Esophagus squamous epithelium (tissue), 4 donors: ENCODE data around the gene LILRA5.

ENCODE experiments used
- CTCF ChIP-seq, 6 experiments: fragments of 450-650 bp in 4 of 6; fragments of 200-600 bp in 2 of 6; sonication (generic) in 2 of 6; IDR thresholded peaks; one replicate each; pipeline ENCODE4 v1.5.1; 2016 to 2019; ENCODE audit warnings: antibody characterized with exemption in 6 of 6, mild to moderate bottlenecking in 4 of 6, moderate library complexity in 4 of 6
- POLR2A ChIP-seq, 4 donors: fragments of 450-650 bp; IDR thresholded peaks; one replicate each; pipeline ENCODE4 v1.6.1; 2017; ENCODE audit warnings: antibody characterized with exemption in 4 of 4, mild to moderate bottlenecking in 4 of 4, moderate library complexity in 3 of 4

DNA sequence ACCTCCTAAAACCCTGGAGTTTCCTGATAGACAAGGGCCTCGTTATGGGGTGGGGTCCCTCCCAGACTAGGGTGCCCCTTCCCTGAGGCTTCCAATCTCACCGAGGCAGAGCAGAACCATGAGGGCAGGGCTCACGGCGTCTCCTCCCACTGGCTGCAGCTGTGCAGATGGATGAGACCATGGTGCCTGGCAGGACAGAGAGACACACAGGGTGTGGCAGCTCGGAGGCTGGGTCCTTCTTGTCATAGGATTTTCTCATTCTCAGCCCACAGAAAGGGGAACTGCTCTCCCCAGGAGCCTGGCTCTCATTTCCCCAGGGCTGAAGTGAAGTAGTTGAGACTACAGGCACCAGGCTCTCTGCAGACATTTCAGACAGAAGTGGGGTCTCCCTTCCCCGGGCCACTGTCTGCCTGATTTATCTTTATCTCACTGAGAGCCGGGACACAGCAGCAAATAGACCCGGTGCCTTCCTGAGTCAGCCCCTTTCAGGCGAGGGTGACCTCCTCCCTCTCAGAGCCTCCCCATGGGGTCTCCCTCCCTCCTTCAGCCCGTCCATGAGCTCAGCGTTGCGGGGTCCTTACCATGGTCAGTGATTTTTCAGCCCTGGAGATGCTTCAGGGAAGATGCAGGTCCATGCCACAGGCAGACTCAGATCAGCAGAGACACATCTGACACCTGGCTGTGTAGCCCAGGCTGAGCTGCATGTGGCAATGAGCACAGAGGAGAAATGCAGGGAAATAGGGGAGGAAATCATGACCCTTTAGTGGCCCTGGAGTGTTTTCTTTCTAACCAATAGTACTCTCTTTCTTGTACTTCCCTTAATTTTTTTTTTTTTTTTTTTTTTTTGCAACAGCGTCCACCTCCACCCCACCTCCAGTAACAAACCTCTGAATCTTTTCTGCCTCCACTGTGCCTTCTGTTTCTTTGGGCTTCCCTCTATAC is at the start of gene LILRA5:
- no peak for TF ChIP-seq CTCF (IDR thresholded peaks at IDR 0.05)
- TF ChIP-seq POLR2A (IDR thresholded peaks at IDR 0.05): no peak
